ENCODE results near the gene GTF2H1. TPM values are rescaled to one million over a fixed set of nuclear protein-coding genes. Genes with fewer than 3 reads are reported as not detected.

Gene GTF2H1
- total RNA-seq, 1 experiment from 2014 or later = 39.4 TPM

- Mint-ChIP-seq H3K27me3 (ENCODE audit: low read depth) (peaks cover 6% of the 10 kb centered on the region), H3K9me3 (no peaks in the 10 kb centered on the region), H3K4me1 (peaks cover 0 to 8% of the 10 kb centered on the region in 2 experiments; a peak in 1 of 4 replicates), H3K27ac (no peak overlapping the region), H3K36me3 (ENCODE audit: insufficient read depth in 1 of 3, low read depth in 3 of 3) (0 out of 7 replicates have a peak, but pooled peaks cover 0 to 1% (median 1%) of the 10 kb centered on the region in 3 experiments), H3K4me3 (no peak overlapping the region)
- Histone ChIP-seq H2BK20ac (ENCODE audit: low read depth, low read length, poor library complexity, severe bottlenecking) (no peak overlapping the region), H2BK15ac (ENCODE audit: low read depth, low read length) (no peak overlapping the region), H3K27me3 (ENCODE audit: insufficient read depth, low read length) (peaks cover 2% of the 10 kb centered on the region; the same call in 1 of the 2 replicates), H3K18ac (ENCODE audit: insufficient read length, low read depth, low read length) (no peak overlapping the region), H4K5ac (ENCODE audit: insufficient read length, low read depth, low read length) (no peak overlapping the region), H4K91ac (ENCODE audit: insufficient read length, low read depth, low read length) (no peak overlapping the region), H3K9ac (ENCODE audit: extremely low read depth, insufficient read length, low read length) (no peak overlapping the region), H3K9me3 (ENCODE audit: control insufficient read depth, low read depth, low read length) (no peaks in the 10 kb centered on the region), H3K4ac (ENCODE audit: low read depth, low read length) (no peak overlapping the region), H2AFZ (ENCODE audit: low read length) (no peak overlapping the region), H3K79me1 (ENCODE audit: insufficient read depth, low read depth, low read length, poor library complexity, severe bottlenecking) (no peaks in the 10 kb centered on the region), H4K8ac (replicated peaks; ENCODE audit: insufficient read length, low read depth, low read length) (no peak overlapping the region), H3K56ac (ENCODE audit: insufficient read length, low read depth, low read length) (no peak overlapping the region), H3K14ac (ENCODE audit: insufficient read depth, low read length) (no peak overlapping the region), H3K4me1 (ENCODE audit: insufficient read depth, low read length) (0 out of 2 replicates have a peak, but pooled peaks cover 4% of the 10 kb centered on the region), H3K27ac (ENCODE audit: insufficient read length, low read depth, low read length) (no peak overlapping the region), H2BK12ac (ENCODE audit: insufficient read length, low read depth, low read length) (no peak overlapping the region), H2AK5ac (ENCODE audit: insufficient read length, low read length) (no peak overlapping the region), H3K4me2 (ENCODE audit: insufficient read depth, insufficient read length, low read length) (no peak overlapping the region), H3K23me2 (ENCODE audit: insufficient read length, low read depth, low read length, poor library complexity, severe bottlenecking) (peaks cover 11% of the 10 kb centered on the region), H3T11ph (ENCODE audit: low read length) (no peak overlapping the region), H3K79me2 (ENCODE audit: insufficient read depth, low read length) (peaks cover 3% of the 10 kb centered on the region; the same call in 1 of the 2 replicates), H2BK120ac (ENCODE audit: low read depth, low read length, poor library complexity, severe bottlenecking) (no peak overlapping the region), H4K20me1 (ENCODE audit: control insufficient read depth, insufficient read depth, insufficient read length) (no peaks in the 10 kb centered on the region), H2BK5ac (ENCODE audit: insufficient read length, low read length) (no peak overlapping the region), H3K23ac (ENCODE audit: insufficient read length, low read depth, low read length) (no peak overlapping the region)
- TF ChIP-seq CTCF (conservative IDR thresholded peaks at IDR 0.05) = no peak
- WGBS (ENCODE audit: extremely low coverage, insufficient read length, low lambda C conversion rate) = no CpG with 5 or more reads among the region's 3 CpGs
- DNase-seq = no peak
These were observed 67.7 kb downstream of the GTF2H1 start for GRCh38 chr11:18390088-18390487.

All from H9 (cell line).